B cell (primary cell): ENCODE data around the gene FBF1.
A peak's percentile ranks its signal among the peaks of the same experiment; 100 is the strongest.

Experiments
- EZH2 ChIP-seq: IDR thresholded peaks from 2 replicates; pipeline ENCODE4 v1.6.1; 2012; ENCODE audit warnings: borderline replicate concordance, low read depth, mild to moderate bottlenecking, moderate library complexity, low read length; ENCODE audit not compliant: insufficient read depth, poor library complexity, severe bottlenecking
- TF ChIP-seq, protein P1 (sequence below): fragments of 200-600 bp; IDR thresholded peaks from one replicate; pipeline ENCODE4 v1.8.0; 2022; ENCODE audit warnings: antibody characterized with exemption, mild to moderate bottlenecking

DNA sequence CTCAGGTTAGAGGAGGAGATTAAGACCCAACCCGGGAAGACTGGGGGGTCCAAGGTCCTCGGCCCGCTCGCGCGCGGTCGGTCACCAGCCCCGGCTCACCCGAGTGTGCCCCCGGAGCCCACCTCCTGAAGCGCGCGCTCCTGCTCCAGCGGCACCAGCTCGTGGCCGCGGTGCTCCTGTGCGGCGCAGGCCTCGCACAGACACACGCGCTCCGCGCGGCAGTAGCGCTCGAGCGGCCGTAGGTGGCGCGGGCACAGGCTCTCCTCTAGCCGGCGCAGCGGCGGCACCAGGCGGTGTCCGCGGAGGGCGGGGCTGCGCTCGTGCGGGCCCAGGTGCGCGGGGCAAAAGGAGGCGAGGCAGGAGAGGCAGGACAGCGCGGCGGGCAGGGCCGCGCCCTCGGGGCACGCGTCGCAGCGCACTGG is 63.1 kb downstream of the FBF1 start:
- TF ChIP-seq, protein P1, sequence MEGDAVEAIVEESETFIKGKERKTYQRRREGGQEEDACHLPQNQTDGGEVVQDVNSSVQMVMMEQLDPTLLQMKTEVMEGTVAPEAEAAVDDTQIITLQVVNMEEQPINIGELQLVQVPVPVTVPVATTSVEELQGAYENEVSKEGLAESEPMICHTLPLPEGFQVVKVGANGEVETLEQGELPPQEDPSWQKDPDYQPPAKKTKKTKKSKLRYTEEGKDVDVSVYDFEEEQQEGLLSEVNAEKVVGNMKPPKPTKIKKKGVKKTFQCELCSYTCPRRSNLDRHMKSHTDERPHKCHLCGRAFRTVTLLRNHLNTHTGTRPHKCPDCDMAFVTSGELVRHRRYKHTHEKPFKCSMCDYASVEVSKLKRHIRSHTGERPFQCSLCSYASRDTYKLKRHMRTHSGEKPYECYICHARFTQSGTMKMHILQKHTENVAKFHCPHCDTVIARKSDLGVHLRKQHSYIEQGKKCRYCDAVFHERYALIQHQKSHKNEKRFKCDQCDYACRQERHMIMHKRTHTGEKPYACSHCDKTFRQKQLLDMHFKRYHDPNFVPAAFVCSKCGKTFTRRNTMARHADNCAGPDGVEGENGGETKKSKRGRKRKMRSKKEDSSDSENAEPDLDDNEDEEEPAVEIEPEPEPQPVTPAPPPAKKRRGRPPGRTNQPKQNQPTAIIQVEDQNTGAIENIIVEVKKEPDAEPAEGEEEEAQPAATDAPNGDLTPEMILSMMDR, result peak; percentile 73
- TF ChIP-seq EZH2, result no peak
